C4-2B (cell line): ENCODE measurements around the gene GNAZ.
"Not testable (repeated sequence)": the region's sequence is repeated elsewhere in the genome, so short reads cannot be mapped to it uniquely, and the experiment has no call there.

ENCODE experiments used
- ZFX ChIP-seq: fragments of 450-650 bp; IDR thresholded peaks from 2 replicates; pipeline ENCODE4 v1.6.1; 2017
- TF ChIP-seq, protein P1 (sequence below): fragments of 450-650 bp; conservative IDR thresholded peaks from 2 replicates; pipeline ENCODE4 v1.5.1; 2017; ENCODE audit warnings: mild to moderate bottlenecking

DNA sequence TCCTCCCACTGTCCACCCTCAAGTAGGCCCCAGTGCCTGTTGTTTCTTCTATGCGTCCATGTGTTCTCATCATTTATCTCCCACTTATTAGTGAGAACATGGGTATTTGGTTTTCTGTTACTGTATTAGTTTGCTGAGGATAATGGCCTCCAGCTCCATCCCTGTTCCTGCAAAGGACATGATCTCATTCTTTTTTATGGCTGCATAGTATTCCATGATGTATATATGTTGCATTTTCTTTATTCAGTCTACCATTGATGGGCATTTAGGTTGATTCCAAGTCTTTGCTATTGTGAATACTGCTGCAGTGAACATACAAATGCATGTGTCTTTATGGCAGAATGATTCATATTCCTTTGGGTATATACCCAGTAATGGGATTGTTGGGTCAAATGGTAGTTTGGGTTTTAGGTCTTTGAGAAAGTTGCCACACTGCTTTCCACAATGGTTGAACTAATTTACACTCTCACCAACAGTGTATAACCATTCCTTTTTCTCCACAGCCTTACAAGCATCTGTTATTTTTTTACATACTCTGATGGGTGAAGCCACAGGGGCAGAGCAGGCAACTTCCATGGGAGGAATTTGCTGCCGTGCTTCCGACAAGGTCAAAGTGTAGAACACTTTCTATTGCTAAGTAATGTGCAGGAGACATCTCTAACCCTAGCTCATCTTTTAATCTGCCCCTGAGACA lies 48.5 kb upstream of the GNAZ start:
- TF ChIP-seq, protein P1, sequence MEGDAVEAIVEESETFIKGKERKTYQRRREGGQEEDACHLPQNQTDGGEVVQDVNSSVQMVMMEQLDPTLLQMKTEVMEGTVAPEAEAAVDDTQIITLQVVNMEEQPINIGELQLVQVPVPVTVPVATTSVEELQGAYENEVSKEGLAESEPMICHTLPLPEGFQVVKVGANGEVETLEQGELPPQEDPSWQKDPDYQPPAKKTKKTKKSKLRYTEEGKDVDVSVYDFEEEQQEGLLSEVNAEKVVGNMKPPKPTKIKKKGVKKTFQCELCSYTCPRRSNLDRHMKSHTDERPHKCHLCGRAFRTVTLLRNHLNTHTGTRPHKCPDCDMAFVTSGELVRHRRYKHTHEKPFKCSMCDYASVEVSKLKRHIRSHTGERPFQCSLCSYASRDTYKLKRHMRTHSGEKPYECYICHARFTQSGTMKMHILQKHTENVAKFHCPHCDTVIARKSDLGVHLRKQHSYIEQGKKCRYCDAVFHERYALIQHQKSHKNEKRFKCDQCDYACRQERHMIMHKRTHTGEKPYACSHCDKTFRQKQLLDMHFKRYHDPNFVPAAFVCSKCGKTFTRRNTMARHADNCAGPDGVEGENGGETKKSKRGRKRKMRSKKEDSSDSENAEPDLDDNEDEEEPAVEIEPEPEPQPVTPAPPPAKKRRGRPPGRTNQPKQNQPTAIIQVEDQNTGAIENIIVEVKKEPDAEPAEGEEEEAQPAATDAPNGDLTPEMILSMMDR = not testable (repeated sequence)
- TF ChIP-seq ZFX = not testable (repeated sequence)
